GM19438 (cell line): ENCODE results near the gene CPT1B.

Experiments used
- ATAC-seq: cut with Tn5 transposase; IDR thresholded peaks from one replicate; pipeline ENCODE4 v1.9.1; 2021; ENCODE audit warnings: low read depth; ENCODE audit not compliant: unreplicated experiment

Gene CPT1B

GRCh38 chr22:50530877-50531545, 47.2 kb downstream of the CPT1B start:
- ATAC-seq: no peak

- ATAC-seq: no peak
These were observed 47.7 kb downstream of the CPT1B start for GRCh38 chr22:50530580-50530876.

- ATAC-seq: no peak
These were observed 48.2 kb downstream of the CPT1B start, which contains the start of gene TYMP for GRCh38 chr22:50529897-50530579. Gene TYMP (minus strand): TSS chr22:50530012. CDS start chr22:50529709, 303 bp downstream.

GRCh38 chr22:50529416-50529896, 48.8 kb downstream of the CPT1B start:
- ATAC-seq: no peak

DNA sequence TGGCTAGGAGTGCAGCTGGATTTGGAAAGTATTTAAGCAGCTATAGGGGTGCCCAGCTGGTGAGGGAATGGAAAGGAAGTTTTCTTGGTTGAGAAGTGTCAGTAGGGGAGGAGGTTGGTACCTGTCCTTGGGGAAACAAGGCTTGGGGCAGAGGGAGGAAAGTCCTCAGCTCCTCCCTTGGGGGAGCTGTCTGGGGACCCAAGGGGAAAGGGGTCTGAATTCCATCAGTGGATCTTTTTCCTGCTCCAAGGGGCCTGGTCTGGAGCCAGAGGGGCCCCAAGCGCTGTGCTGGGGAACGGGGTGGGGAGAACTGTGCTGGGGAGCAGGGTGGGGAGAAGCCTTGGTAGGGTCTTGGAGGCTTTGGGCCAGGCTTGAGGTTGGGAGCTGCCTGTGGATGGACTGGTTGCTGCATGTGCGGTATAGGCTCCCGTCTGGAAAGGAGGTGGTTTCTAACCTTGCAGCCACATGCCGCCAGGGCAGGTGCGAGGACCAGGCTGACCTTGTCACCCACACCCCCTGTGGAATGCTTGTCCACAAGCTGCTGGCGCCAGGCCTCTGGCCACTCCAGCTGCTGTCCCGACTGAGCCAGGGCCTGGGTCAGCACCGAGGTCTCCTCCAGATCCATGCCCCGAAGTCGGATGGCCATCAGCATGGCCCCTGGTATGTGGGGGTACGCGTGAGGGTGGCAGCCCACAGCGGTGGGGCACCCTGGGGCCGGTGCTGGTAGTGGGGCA, 49.4 kb downstream of the CPT1B start:
- ATAC-seq: no peak

DNA sequence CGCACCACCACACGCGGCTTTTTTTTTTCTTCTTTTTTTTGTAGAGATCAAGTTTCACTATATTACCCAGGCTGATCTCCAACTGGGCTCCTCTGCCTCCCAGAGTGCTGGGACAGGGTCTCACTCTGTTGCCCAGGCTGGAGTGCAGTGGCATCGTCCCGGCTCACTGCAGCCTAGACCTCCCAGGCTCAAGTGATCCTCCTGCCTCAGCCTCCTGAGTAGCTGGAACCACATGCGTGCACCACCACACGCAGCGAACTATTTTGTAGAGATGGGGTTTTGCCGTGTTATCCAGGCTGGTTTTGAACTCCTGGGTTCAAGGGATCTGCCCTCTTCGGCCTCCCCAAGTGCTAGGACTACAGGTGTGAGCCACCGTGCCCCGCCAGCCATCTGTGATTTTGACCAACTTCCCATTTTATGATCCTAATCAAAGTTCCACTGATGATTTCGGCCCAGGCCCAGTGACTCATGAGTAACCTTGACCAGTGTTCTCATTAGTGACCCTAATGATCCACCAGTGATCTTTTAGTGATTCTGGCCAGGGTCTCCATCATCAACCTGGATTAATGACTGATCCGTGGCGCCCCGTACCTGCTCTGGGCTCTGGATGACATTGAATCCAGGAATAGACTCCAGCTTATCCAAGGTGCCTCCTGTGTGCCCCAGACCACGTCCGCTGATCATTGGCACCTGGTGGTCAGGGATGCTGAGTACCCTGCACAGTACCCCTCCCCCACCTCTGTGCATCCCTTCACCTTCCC, 50.1 kb downstream of the CPT1B start:
- no peak for ATAC-seq

- ATAC-seq: no peak
These were observed 51.1 kb downstream of the CPT1B start for GRCh38 chr22:50526834-50527801.

GRCh38 chr22:50526108-50526833, 52.0 kb downstream of the CPT1B start:
- peak; percentile 29 for ATAC-seq

DNA sequence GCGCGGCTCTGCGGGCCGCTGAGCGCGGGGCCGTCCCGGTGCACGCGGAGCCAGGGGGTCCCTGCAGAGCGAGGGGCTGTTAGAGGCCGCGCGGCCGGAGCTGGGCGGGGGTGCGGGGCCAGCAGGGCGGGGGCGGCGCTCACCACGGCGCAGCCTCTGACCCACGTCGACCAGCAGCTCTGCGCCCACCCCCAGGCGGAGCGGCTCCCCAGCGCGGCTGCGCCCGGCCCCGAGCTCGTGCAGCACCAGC, 52.4 kb downstream of the CPT1B start:
- no peak for ATAC-seq

GRCh38 chr22:50525104-50525857, 52.9 kb downstream of the CPT1B start, which contains the start of gene SCO2:
Gene SCO2 (minus strand): TSS chr22:50525598. CDS start chr22:50524411, 1,187 bp downstream.
- peak; percentile 33 for ATAC-seq

DNA sequence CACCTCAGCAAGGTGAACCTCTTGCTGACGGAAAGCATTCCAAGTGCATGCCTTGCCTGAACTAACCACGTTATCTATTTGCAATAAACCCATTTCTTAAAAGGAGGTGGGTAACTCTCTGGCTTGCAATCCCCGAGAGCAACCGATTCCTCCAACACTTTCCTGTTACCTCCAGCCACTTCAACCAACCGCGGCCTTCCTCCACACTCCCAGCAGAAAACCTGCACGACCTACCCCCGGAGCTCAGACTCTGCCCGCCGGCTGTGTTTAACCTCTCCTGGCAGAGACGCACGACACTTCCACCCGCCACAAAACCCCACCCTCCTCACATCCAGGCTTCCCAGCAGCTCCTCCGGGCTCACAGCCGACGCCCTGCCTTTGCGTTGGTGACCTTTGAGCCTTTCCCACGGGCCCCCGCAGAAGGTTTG, 53.5 kb downstream of the CPT1B start:
- ATAC-seq: no peak

DNA sequence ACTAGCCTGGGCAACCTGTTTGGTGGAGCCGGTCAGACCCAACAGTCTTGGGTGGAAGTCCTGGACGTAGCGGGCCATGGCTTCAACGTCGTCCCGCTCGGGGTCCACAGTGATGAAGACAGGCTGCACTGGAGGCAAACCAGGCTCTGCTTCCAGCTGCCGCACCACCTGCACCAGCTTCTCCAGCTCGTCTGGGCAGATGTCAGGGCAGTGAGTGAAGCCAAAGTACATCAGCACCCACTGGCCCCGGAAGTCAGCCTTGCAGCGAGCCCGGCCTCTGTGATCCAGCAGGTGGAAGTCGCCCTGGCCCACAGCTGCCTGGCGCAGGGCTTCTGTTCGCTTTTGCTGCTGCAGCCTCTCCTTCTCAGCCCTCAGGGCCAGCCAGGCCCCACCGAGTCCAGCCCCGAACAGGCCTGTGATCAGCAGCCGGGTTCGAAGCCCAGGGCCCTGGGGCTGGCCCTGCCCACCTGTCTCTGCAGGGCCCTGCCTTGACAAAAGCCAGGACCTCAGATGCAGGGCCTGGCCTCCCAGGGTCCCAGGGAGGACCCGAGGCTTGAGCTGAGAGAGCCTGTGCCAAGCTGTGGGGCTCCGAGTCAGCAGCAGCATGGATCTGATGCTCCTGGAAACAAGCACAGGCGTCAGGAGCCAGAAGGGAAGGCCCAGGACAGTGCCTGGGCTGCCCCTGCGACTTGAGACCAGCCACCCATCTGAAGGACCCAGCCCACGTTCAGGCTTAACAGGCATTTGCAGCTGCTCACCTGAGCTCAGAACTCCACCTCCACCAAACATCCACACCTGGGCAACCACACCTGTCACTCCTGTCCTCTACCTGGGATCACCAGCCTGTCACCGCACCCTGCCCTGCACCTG, 54.2 kb downstream of the CPT1B start:
- ATAC-seq: no peak

DNA sequence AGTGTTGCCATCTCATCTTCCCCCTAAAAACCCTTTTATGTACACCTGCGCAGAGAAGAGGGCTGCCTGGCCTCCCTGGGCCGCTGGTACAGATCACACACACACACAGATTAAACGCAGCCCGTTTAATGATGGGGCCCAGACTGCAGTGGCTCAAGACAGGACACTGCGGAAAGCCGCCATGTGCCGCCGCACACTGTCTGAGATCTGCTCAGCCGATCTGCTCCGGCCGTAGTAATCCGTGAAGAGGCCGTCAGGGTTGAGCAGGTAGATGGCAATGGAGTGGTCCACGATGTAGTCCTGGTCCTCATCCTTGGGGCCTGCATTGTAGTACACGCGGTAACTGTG, 54.8 kb downstream of the CPT1B start:
- ATAC-seq: no peak

GRCh38 chr22:50522806-50523438, 55.3 kb downstream of the CPT1B start:
- ATAC-seq: no peak

DNA sequence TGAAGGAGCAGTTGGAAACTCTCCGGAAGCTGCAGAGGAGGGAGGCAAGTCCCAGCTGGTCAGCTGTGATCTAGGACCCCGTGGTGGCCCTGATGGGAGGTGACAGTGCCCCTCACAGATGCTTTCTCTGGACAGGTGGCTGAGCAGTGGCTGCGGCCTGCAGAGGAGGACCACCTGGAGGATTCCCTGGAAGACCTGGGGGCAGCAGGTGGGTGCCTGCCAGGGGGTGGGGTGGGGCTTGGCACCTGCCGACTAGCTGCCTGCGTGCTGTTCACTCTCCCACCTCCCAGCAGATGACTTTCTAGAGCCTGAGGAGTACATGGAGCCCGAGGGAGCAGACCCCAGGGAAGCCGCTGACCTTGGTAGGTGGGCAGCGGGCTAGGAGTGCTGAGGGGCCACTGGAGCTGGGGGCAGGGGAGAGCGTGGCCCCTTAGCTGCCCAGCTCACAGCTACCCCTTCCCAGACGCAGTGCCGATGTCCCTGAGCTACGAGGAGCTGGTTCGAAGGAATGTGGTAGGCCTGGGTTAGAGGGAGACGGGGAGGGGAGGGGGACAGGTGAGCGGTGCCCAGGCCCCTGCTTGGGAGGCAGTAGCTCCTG, 55.9 kb downstream of the CPT1B start:
- ATAC-seq: no peak

DNA sequence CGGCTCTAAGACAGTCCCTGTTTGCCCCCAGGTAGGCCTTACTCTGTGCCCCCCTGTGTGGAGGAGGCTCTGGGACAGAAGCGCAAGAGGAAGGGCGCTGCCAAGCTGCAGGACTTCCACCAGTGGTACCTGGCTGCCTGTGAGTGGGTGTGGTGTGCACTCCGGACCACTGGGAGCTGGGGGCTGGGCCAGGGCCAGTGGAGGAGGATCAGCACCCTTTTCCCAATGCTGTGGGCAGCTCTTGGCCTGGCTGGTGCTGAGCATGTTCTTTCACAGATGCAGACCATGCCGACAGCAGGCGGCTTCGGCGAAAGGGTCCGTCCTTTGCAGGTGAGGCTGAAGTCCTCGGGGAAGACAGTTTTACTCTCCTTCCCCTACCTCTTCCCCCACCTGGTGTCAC, 56.5 kb downstream of the CPT1B start:
- no peak for ATAC-seq
